HepG2 (cell line): Measurements from ENCODE around the gene FAM83E. TPM values are rescaled to one million over a fixed set of nuclear protein-coding genes. Genes with fewer than 3 reads are reported as not detected.

Experiments used
- ARNT2 ChIP-seq: sonication (generic); formaldehyde crosslinking; IDR thresholded peaks from 2 replicates; pipeline ENCODE4 v1.8.0; 2022; ENCODE audit warnings: mild to moderate bottlenecking, low read depth, missing genetic modification reagents, moderate library complexity
- FOXC1 ChIP-seq: sonication (generic); formaldehyde crosslinking; IDR thresholded peaks from 2 replicates; pipeline ENCODE4 v1.8.0; 2022; ENCODE audit warnings: mild to moderate bottlenecking, missing genetic modification reagents, borderline replicate concordance
- HINFP ChIP-seq: sonication (generic); formaldehyde crosslinking; IDR thresholded peaks from 2 replicates; pipeline ENCODE4 v1.4.0; 2020; ENCODE audit warnings: low read depth, mild to moderate bottlenecking, missing genetic modification reagents
- KDM5A ChIP-seq: fragments of 200-600 bp; sonication (generic); IDR thresholded peaks from 2 replicates; pipeline ENCODE4 v1.7.0; 2018; ENCODE audit warnings: antibody characterized with exemption, mild to moderate bottlenecking, low read length, borderline replicate concordance
- KDM6A ChIP-seq: IDR thresholded peaks from 2 replicates; pipeline ENCODE4 v1.6.1; 2016; ENCODE audit warnings: low read depth
- KLF16 ChIP-seq, 2 experiments: sonication (generic) in 1 of 2; formaldehyde crosslinking in 1 of 2; IDR thresholded peaks; 2 replicates each; pipeline versions ENCODE4 v1.6.1 to v1.8.0; 2016 to 2023; ENCODE audit warnings: missing genetic modification reagents in 2 of 2, missing compliant biosample characterization in 1 of 2
- MEIS2 ChIP-seq: sonication (generic); formaldehyde crosslinking; IDR thresholded peaks from 2 replicates; pipeline ENCODE4 v1.9.0; 2021; ENCODE audit warnings: mild to moderate bottlenecking, missing genetic modification reagents
- MTA1 ChIP-seq: sonication (generic); formaldehyde crosslinking; IDR thresholded peaks from 2 replicates; pipeline ENCODE4 v1.4.0; 2020; ENCODE audit warnings: missing genetic modification reagents, mild to moderate bottlenecking, borderline replicate concordance
- SNAPC4 ChIP-seq: sonication (generic); formaldehyde crosslinking; IDR thresholded peaks from 2 replicates; pipeline ENCODE4 v1.4.0; 2020; ENCODE audit warnings: mild to moderate bottlenecking, missing genetic modification reagents
- TARDBP ChIP-seq: sonication (generic); formaldehyde crosslinking; IDR thresholded peaks from 2 replicates; pipeline ENCODE4 v1.8.0; 2022; ENCODE audit warnings: mild to moderate bottlenecking, missing genetic modification reagents
- TBX3 ChIP-seq: fragments of 450-650 bp; IDR thresholded peaks from 2 replicates; pipeline ENCODE4 v1.6.1; 2017; ENCODE audit warnings: antibody characterized with exemption, mild to moderate bottlenecking, inconsistent platforms, borderline replicate concordance
- ZKSCAN8 ChIP-seq: IDR thresholded peaks from 2 replicates; pipeline ENCODE4 v1.6.1; 2016; ENCODE audit warnings: borderline replicate concordance, missing genetic modification reagents, missing compliant biosample characterization
- ZNF280D ChIP-seq: sonication (generic); formaldehyde crosslinking; IDR thresholded peaks from 2 replicates; pipeline ENCODE4 v1.5.1; 2020; ENCODE audit warnings: mild to moderate bottlenecking, missing genetic modification reagents
- ZNF296 ChIP-seq: sonication (generic); formaldehyde crosslinking; conservative IDR thresholded peaks from 2 replicates; pipeline ENCODE4 v1.5.0; 2020; ENCODE audit warnings: mild to moderate bottlenecking, missing genetic modification reagents
- ZNF354B ChIP-seq: sonication (generic); formaldehyde crosslinking; IDR thresholded peaks from 2 replicates; pipeline ENCODE4 v1.8.0; 2022; ENCODE audit warnings: mild to moderate bottlenecking, missing genetic modification reagents
- ZNF660 ChIP-seq: sonication (generic); formaldehyde crosslinking; IDR thresholded peaks from 2 replicates; pipeline ENCODE4 v1.5.1; 2020; ENCODE audit warnings: mild to moderate bottlenecking, low read depth, missing genetic modification reagents, borderline replicate concordance
- ZNF670 ChIP-seq: sonication (generic); formaldehyde crosslinking; IDR thresholded peaks from 2 replicates; pipeline ENCODE4 v1.8.0; 2022; ENCODE audit warnings: mild to moderate bottlenecking, missing genetic modification reagents, borderline replicate concordance
- ZSCAN22 ChIP-seq: sonication (generic); formaldehyde crosslinking; IDR thresholded peaks from 2 replicates; pipeline ENCODE4 v1.4.0; 2020; ENCODE audit warnings: mild to moderate bottlenecking, missing genetic modification reagents
- polyA plus RNA-seq, 8 experiments: library from polyadenylated mRNA; depleted of rRNA in 3 of 8; stranded (reverse) in 7 of 8; unstranded in 1 of 8; fragments of >200 nt; fragmentation: Illumina TruSeq in 4 of 8; extraction: Trizol in 4 of 8; gene quantifications; 2 replicates each; pipeline versions ENCODE4 v1.2.1 to v1.2.3, GENCODE V29; 2011 to 2016; ENCODE audit warnings: low read depth in 4 of 8, missing spikeins in 1 of 8, mixed read lengths in 1 of 8; ENCODE audit not compliant: insufficient read depth in 1 of 8
- total RNA-seq, 5 experiments: library from RNA; depleted of rRNA; stranded (reverse); fragments of >200 nt; fragmentation: Illumina TruSeq; extraction: Trizol; gene quantifications; 2 replicates each; pipeline ENCODE4 v1.2.3, GENCODE V29; 2016; ENCODE audit warnings: low read depth in 1 of 5

The FAM83E gene
- total and polyA plus RNA-seq, 2 of the 13 experiments (the other 11 are each of a cell fraction or from before 2014, with no cell fraction given), result 0.18 to 0.60 TPM

- TF ChIP-seq ZNF354B (CRISPR knock-in tag) (no peak), ZNF670 (CRISPR knock-in tag) (0 out of 2 replicates have a peak, but pooled peaks have one; percentile 51), KDM6A (CRISPR knock-in tag) (no peak), SNAPC4 (CRISPR knock-in tag) (no peak), MEIS2 (CRISPR knock-in tag) (peak; percentile 57; the same call in 1 of the 2 replicates), KLF16 (CRISPR knock-in tag; IDR thresholded peaks at IDR 0.05) (peak in 1 of 2 experiments; percentile 89; a peak in 2 of 4 replicates), ZKSCAN8 (CRISPR knock-in tag) (peak; percentile 14; the same call in 1 of the 2 replicates), ARNT2 (peak; percentile 67), ZNF280D (CRISPR knock-in tag) (0 out of 2 replicates have a peak, but pooled peaks have one; percentile 50), ZNF296 (CRISPR knock-in tag) (no peak), TBX3 (peak; percentile 67), FOXC1 (CRISPR knock-in tag) (peak; percentile 64; the same call in 1 of the 2 replicates), ZNF660 (CRISPR knock-in tag) (no peak), ZSCAN22 (CRISPR knock-in tag) (peak; percentile 65; the same call in 1 of the 2 replicates), KDM5A (no peak; the same call in 1 of the 2 replicates), HINFP (CRISPR knock-in tag) (peak; percentile 57; the same call in 1 of the 2 replicates), MTA1 (peak; percentile 82), TARDBP (CRISPR knock-in tag) (0 out of 2 replicates have a peak, but pooled peaks have one; percentile 59)
Observed at GRCh38 chr19:48634424-48635262, 19.8 kb upstream of the FAM83E start (continued).
